IPS DF 4.7 (cell line): ENCODE results near the gene ZC3H12C.
"Not testable (repeated sequence)": the region's sequence is repeated elsewhere in the genome, so short reads cannot be mapped to it uniquely, and the experiment has no call there.

Experiments used
- DNase-seq: peaks from one replicate; pipeline ENCODE4 v3.0.0-alpha.2; 2013; ENCODE audit warnings: low spot score; ENCODE audit errors: extremely low read depth

ZC3H12C gene

GRCh38 chr11:110092515-110093406 lies at the start of gene ZC3H12C:
ZC3H12C (plus strand) TSS chr11:110093392; CDS start chr11:110093412, 20 bp downstream.
- DNase-seq: no peak

- no peak for DNase-seq
These were observed 48.8 kb upstream of the ZC3H12C start for GRCh38 chr11:110044226-110044968.

- DNase-seq: no peak
These were observed 46.3 kb upstream of the ZC3H12C start for GRCh38 chr11:110046775-110047380.

GRCh38 chr11:110049501-110050200 lies 43.5 kb upstream of the ZC3H12C start:
- DNase-seq: no peak

GRCh38 chr11:110050201-110050506 lies 43.0 kb upstream of the ZC3H12C start:
- no peak for DNase-seq

GRCh38 chr11:110053848-110054414 lies 39.3 kb upstream of the ZC3H12C start:
- DNase-seq: no peak

- DNase-seq: no peak
These were observed 36.2 kb upstream of the ZC3H12C start for GRCh38 chr11:110056956-110057355.

GRCh38 chr11:110059706-110060463 lies 33.3 kb upstream of the ZC3H12C start:
- no peak for DNase-seq

- DNase-seq: no peak
These were observed 31.9 kb upstream of the ZC3H12C start for GRCh38 chr11:110061296-110061695.

GRCh38 chr11:110062247-110062646 lies 30.9 kb upstream of the ZC3H12C start:
- no peak for DNase-seq

- DNase-seq: no peak
These were observed 28.0 kb upstream of the ZC3H12C start for GRCh38 chr11:110065189-110065588.

- not testable (repeated sequence) for DNase-seq
These were observed 25.2 kb upstream of the ZC3H12C start for GRCh38 chr11:110068001-110068400.

GRCh38 chr11:110069158-110069737 lies 23.9 kb upstream of the ZC3H12C start:
- no peak for DNase-seq

GRCh38 chr11:110070176-110070575 lies 23.0 kb upstream of the ZC3H12C start:
- DNase-seq: no peak

GRCh38 chr11:110071197-110071596 lies 22.0 kb upstream of the ZC3H12C start:
- DNase-seq: no peak

GRCh38 chr11:110072930-110073329 lies 20.3 kb upstream of the ZC3H12C start:
- DNase-seq: no peak

- no peak for DNase-seq
These were observed 18.7 kb upstream of the ZC3H12C start for GRCh38 chr11:110074499-110074898.

- no peak for DNase-seq
These were observed 17.9 kb upstream of the ZC3H12C start for GRCh38 chr11:110075105-110075846.

GRCh38 chr11:110075847-110076208 lies 17.4 kb upstream of the ZC3H12C start:
- no peak for DNase-seq
